Karpas-422 (cell line): Measurements from ENCODE around the gene CYTL1. TPM values are rescaled to one million over a fixed set of nuclear protein-coding genes. Genes with fewer than 3 reads are reported as not detected.
A peak's percentile ranks its signal among the peaks of the same experiment; 100 is the strongest.

Source experiments
- DNase-seq: peaks from one replicate; pipeline ENCODE4 v3.0.0-alpha.2; 2015
- H2AFZ ChIP-seq: fragments of 200-600 bp; sonication (generic); 2 replicates; pipeline ENCODE4 v1.6.1; 2014; ENCODE audit warnings: antibody characterized with exemption, low read length, mixed read lengths
- H3K27ac ChIP-seq: fragments of 200-600 bp; sonication (generic); 2 replicates; pipeline ENCODE4 v1.5.1; 2014; ENCODE audit warnings: mild to moderate bottlenecking, low read length, moderate library complexity
- H3K27me3 ChIP-seq: fragments of 200-600 bp; sonication (generic); 2 replicates; pipeline ENCODE4 v1.6.1; 2014; ENCODE audit warnings: low read length, mixed read lengths
- H3K36me3 ChIP-seq: fragments of 200-600 bp; sonication (generic); 2 replicates; pipeline ENCODE4 v1.6.1; 2014; ENCODE audit warnings: low read length, mixed read lengths; ENCODE audit not compliant: insufficient read depth
- H3K4me1 ChIP-seq: fragments of 200-600 bp; sonication (generic); 2 replicates; pipeline ENCODE4 v1.6.1; 2014; ENCODE audit warnings: mild to moderate bottlenecking, low read length, mixed read lengths
- H3K4me2 ChIP-seq: fragments of 200-600 bp; sonication (generic); 2 replicates; pipeline ENCODE4 v1.6.1; 2014; ENCODE audit warnings: low read length, low read depth, mild to moderate bottlenecking; ENCODE audit not compliant: poor library complexity, severe bottlenecking
- H3K4me3 ChIP-seq: fragments of 200-600 bp; sonication (generic); 2 replicates; pipeline ENCODE4 v1.5.1; 2014; ENCODE audit warnings: mild to moderate bottlenecking, antibody characterized with exemption, low read length, mixed read lengths
- H3K79me2 ChIP-seq: fragments of 200-600 bp; sonication (generic); 2 replicates; pipeline ENCODE4 v1.6.1; 2014; ENCODE audit warnings: mild to moderate bottlenecking, low read length, mixed read lengths
- H3K9ac ChIP-seq: fragments of 200-600 bp; sonication (generic); 2 replicates; pipeline ENCODE4 v1.6.0; 2014; ENCODE audit warnings: low read length
- H3K9me2 ChIP-seq: fragments of 200-600 bp; sonication (generic), shearing (Covaris generic); replicated peaks from 2 replicates; pipeline ENCODE4 v1.6.0; 2014; ENCODE audit warnings: mild to moderate bottlenecking, low read length, moderate library complexity; ENCODE audit not compliant: insufficient read depth
- H3K9me3 ChIP-seq: fragments of 300-700, 200-600 bp; sonication (generic); 2 replicates; pipeline ENCODE4 v1.6.1; 2014; ENCODE audit warnings: low read length, mixed read lengths
- H4K20me1 ChIP-seq: fragments of 200-600 bp; sonication (generic); 2 replicates; pipeline ENCODE4 v1.6.1; 2014; ENCODE audit warnings: mild to moderate bottlenecking, antibody characterized with exemption, low read length, low read depth; ENCODE audit not compliant: insufficient read depth
- total RNA-seq: library from RNA; depleted of rRNA; stranded (reverse); fragments of >200 nt; shearing (Covaris generic); gene quantifications from 2 replicates; pipeline ENCODE4 v1.2.3, GENCODE V29; 2014; ENCODE audit warnings: low replicate concordance

Gene CYTL1
- total RNA-seq, 1 experiment from 2014 or later, result not detected

DNA sequence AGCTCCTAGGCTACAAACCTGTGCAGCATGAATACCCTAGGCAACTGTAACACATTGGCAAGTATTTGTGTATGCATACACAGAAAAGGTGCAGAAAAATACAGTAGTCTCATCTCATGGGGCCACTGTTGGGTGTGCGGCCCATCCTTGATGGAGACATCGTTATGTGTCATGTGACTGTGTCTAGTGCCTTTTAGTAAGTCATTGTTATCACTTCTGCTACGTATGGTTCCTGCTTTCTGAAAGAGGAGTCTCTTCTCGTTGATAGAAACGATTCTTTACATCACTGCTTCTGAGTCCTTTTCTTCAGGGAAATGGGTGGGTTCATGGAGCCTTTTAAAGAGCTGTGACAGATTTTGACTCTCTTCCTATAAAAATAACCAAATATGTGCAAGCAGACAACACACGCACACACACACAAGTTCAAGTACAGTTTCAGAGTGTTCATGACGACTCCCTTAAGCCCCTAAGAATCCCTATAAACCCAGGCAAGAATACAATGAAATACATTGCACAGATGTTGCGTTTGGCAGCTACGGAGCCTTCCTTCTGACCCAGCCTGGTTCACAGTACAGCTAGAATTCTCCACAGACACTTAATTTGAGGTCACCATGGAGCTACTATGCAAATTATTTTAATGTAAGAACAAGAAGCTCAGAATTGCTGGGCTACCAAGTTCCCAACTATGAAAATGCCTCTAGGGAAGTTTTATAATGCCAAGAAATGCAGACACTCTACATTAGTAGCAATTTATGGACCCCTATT lies 21.8 kb upstream of the CYTL1 start:
- no peaks in the 10 kb centered on the region for H3K36me3 ChIP-seq
- H3K27me3 ChIP-seq, result no peaks in the 10 kb centered on the region; the same call in 1 of the 2 replicates
- peaks cover 10% of the 10 kb centered on the region for H3K4me1 ChIP-seq
- H3K27ac ChIP-seq, result no peak overlapping the region
- no peak overlapping the region for H3K9ac ChIP-seq
- no peak overlapping the region for H2AFZ ChIP-seq
- no peak overlapping the region for H3K4me3 ChIP-seq
- no peaks in the 10 kb centered on the region for H3K9me2 ChIP-seq
- H3K9me3 ChIP-seq, result no peaks in the 10 kb centered on the region
- no peaks in the 10 kb centered on the region for H4K20me1 ChIP-seq
- no peak for DNase-seq
- H3K4me2 ChIP-seq, result no peak overlapping the region
- no peaks in the 10 kb centered on the region for H3K79me2 ChIP-seq

DNA sequence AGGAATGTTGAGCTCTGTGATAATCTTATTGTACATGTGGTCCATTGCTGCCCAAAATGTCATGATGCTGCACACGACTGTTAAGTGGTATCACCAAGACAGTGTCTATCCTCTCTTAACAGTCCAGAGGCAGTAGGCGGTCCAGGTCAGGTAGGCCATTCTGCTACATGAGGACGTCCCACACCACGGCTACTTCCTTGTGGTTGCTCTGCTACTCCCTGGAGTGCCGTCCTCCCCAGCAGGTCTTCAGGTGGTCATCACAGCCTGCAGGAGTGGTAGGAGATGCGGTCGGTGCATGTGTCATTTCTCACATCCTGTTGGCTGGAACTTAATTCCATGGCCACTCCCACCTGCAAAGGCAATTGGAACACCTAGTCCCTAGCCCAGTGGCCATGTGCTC lies 20.5 kb upstream of the CYTL1 start:
- Histone ChIP-seq H3K4me3 (no peak overlapping the region), H3K27me3 (no peaks in the 10 kb centered on the region; the same call in 1 of the 2 replicates), H4K20me1 (no peaks in the 10 kb centered on the region), H3K4me1 (peaks cover 11% of the 10 kb centered on the region), H3K9me3 (no peaks in the 10 kb centered on the region), H2AFZ (no peak overlapping the region), H3K9me2 (no peaks in the 10 kb centered on the region), H3K36me3 (no peaks in the 10 kb centered on the region), H3K4me2 (no peak overlapping the region), H3K9ac (no peak overlapping the region), H3K79me2 (no peaks in the 10 kb centered on the region), H3K27ac (no peak overlapping the region)
- no peak for DNase-seq

DNA sequence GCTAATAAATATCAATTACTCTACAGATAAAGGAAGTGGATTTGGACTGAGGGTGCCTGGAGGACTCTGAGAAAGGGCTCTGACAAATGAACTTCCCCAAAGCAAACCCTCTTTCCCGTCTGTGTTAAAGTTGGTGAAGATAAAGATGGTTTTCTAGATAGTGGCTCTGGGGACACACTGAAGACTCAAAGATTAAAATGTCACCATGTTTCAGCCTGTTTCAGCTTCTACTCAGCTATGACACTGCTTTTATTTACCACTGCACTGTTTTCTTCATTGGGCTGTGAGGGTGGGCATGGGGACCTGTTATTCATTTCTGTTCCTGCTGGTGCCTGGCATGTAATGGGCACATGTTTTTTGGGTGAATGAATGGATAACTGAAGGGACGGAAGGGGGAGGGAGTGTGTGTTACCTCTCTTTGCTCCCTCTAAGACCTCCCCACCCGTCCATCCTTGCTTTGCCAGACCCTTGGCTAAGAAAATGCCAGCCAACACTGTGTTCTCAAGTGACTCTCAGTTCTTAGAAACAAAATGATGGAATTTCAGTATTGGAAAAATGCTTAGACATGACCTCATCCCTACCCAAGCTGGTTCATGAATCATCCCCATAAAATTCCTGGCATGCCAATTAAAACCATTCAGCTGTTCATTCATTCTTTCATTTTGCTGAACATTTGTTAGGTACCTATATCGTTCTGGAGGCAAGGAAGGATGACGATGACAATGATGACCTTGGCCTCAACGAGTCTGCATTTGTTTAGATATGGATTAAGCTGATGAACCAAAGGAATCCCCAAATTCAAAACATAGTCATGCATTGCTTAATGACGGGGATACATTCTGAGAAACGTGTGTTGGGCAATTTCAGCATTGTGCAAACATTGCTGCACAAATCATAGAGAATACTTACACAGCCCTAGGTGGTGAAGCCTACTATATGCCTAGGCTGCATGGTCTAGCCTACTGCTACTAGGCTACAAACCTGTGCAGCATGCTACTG lies 18.6 kb upstream of the CYTL1 start:
- DNase-seq, result no peak
- H4K20me1 ChIP-seq, result no peaks in the 10 kb centered on the region
- H3K4me2 ChIP-seq, result no peak overlapping the region
- no peak overlapping the region for H3K4me3 ChIP-seq
- peaks cover 11% of the 10 kb centered on the region for H3K4me1 ChIP-seq
- H3K9me2 ChIP-seq, result no peaks in the 10 kb centered on the region
- no peaks in the 10 kb centered on the region for H3K9me3 ChIP-seq
- no peaks in the 10 kb centered on the region for H3K27me3 ChIP-seq
- H3K79me2 ChIP-seq, result no peaks in the 10 kb centered on the region
- no peak overlapping the region for H3K27ac ChIP-seq
- no peak overlapping the region for H3K9ac ChIP-seq
- no peak overlapping the region for H2AFZ ChIP-seq
- H3K36me3 ChIP-seq, result no peaks in the 10 kb centered on the region

DNA sequence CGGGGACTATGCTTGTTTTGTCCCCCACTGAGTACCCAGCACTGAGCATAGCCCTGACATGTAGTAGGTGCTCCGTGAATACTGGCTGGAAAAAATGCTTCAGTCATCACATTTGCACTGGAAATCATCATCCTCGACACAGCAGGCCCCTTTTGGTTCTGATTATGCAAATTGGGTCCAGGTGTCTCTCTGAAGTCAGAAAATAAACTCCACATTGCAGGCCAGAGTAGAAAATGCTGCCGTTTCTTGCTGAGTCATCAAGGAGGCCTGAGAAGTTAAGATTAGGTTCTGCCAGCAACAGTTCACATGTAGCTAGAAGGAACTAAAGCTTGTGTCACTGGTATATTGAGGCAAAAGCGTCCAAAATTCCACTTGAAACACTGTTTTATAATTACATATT lies 17.0 kb upstream of the CYTL1 start:
- Histone ChIP-seq H3K4me2 (no peak overlapping the region), H3K27me3 (no peaks in the 10 kb centered on the region), H3K9me2 (no peaks in the 10 kb centered on the region), H3K36me3 (no peaks in the 10 kb centered on the region), H3K4me1 (peaks cover 9% of the 10 kb centered on the region), H3K27ac (no peak overlapping the region), H3K9ac (no peak overlapping the region), H3K4me3 (no peak overlapping the region), H3K79me2 (no peaks in the 10 kb centered on the region), H4K20me1 (no peaks in the 10 kb centered on the region), H3K9me3 (no peaks in the 10 kb centered on the region), H2AFZ (no peak overlapping the region)
- peak; percentile 42 for DNase-seq

DNA sequence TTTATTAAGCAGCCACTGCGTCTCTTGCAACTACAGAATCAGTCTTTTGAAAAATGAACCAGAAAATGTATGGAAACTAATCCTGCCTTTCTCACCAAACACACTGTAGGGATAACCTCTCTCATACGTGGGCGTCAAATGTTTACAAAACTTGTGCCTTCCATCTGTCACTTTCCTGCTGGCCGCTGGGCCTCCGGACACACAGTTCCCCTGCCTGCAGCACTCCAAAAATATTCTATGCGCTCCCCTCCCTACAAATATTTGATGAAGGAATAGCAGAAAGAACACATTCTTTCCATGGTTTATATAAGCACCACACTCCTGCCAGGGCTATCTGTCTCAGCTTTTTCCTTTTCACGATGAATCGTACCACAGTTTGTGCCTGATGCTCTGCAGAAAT lies 14.9 kb upstream of the CYTL1 start:
- H4K20me1 ChIP-seq, result no peaks in the 10 kb centered on the region
- H3K4me2 ChIP-seq, result no peak overlapping the region
- H2AFZ ChIP-seq, result no peak overlapping the region
- H3K4me3 ChIP-seq, result no peak overlapping the region
- no peaks in the 10 kb centered on the region for H3K27me3 ChIP-seq
- no peaks in the 10 kb centered on the region for H3K36me3 ChIP-seq
- no peak overlapping the region for H3K27ac ChIP-seq
- H3K9me3 ChIP-seq, result no peaks in the 10 kb centered on the region
- no peaks in the 10 kb centered on the region for H3K9me2 ChIP-seq
- H3K9ac ChIP-seq, result no peak overlapping the region
- no peaks in the 10 kb centered on the region for H3K79me2 ChIP-seq
- H3K4me1 ChIP-seq, result peaks cover 6% of the 10 kb centered on the region
- DNase-seq, result no peak

DNA sequence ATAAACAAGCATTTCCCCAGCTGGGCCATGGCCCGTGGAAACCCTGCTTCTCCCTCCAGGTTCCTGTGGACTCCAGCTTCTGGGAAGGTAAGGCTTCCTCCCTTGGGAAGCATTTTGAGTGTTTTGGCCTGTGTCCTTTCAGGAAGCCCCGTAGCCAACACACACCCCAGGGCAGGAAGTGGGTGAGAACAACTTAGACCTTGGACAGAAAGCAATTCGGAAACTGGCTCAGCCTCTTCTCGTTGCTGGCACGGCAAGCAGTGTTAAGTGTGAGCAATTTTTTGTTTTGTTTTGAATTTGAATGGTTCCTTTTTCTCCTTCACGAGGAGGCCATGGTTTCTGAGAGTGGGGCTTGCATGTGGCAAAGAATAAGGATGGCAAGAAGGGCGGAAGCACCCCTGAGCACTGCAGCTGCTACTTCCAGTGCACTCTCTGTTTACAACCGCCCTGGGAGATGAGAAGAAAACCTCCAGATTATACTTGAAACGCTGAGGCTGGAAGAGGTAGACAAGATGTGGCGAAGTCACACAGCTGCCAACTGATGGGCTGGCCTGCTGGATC lies 14.1 kb upstream of the CYTL1 start:
- Histone ChIP-seq H3K27me3 (no peaks in the 10 kb centered on the region), H3K79me2 (no peaks in the 10 kb centered on the region), H3K9me2 (no peaks in the 10 kb centered on the region), H3K9me3 (no peaks in the 10 kb centered on the region), H3K9ac (no peak overlapping the region), H2AFZ (no peak overlapping the region), H3K4me2 (no peak overlapping the region), H3K36me3 (no peaks in the 10 kb centered on the region), H3K4me1 (peaks cover 6% of the 10 kb centered on the region), H4K20me1 (no peaks in the 10 kb centered on the region), H3K27ac (no peak overlapping the region), H3K4me3 (no peak overlapping the region)
- DNase-seq, result no peak

DNA sequence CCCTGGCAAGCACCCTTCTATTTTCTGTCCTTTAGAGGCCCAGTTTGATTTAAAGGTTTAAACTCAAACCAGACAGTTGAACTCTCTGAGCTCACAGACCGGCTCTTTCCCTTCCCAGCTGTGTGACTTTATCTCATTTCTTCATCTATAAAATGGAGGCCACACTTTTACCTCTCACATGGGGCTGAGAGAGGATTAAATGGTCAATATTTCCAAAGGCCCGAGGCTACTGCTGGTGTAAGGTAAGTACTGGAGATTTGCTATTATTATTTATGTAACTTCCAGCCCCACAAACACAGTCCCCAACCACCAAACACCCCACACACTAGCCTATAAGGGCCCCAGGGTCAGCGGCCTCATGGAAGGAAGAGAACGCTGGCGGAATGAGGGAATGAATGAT lies 13.6 kb upstream of the CYTL1 start:
- Histone ChIP-seq H3K27ac (no peak overlapping the region), H3K36me3 (no peaks in the 10 kb centered on the region), H3K4me3 (no peak overlapping the region), H2AFZ (no peak overlapping the region), H3K79me2 (no peaks in the 10 kb centered on the region), H3K4me2 (no peak overlapping the region), H4K20me1 (no peaks in the 10 kb centered on the region), H3K4me1 (peaks cover 6% of the 10 kb centered on the region), H3K27me3 (no peaks in the 10 kb centered on the region), H3K9me3 (no peaks in the 10 kb centered on the region), H3K9ac (no peak overlapping the region), H3K9me2 (no peaks in the 10 kb centered on the region)
- no peak for DNase-seq

DNA sequence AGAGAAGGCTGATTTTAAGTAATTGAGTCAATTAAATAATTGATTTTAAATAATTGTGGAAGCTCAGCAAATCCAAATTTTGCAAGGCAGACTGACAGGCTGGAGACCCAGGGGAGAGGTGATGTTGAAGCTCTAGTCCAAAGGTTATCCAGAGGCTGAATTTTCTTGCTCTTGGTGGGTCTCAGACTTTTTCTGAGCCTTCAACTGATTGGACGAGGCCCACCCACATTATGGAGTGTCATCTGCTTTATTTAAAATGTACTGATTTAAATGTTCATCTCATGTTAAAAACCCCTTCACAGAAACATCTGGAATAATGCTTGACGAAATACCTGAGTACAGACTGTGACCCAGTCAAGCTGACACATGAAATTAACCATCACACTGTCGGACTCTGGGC lies 11.7 kb upstream of the CYTL1 start:
- Histone ChIP-seq H3K4me1 (peaks cover under 1% of the 10 kb centered on the region; the same call in 1 of the 2 replicates), H2AFZ (no peak overlapping the region), H3K36me3 (no peaks in the 10 kb centered on the region), H3K9me2 (no peaks in the 10 kb centered on the region), H3K9me3 (no peaks in the 10 kb centered on the region), H3K9ac (no peak overlapping the region), H3K27me3 (no peaks in the 10 kb centered on the region), H4K20me1 (no peaks in the 10 kb centered on the region), H3K4me2 (no peak overlapping the region), H3K27ac (no peak overlapping the region), H3K4me3 (no peak overlapping the region), H3K79me2 (no peaks in the 10 kb centered on the region)
- DNase-seq, result no peak
